ENCODE data around the gene SUPT7L.

The SUPT7L gene

GRCh38 chr2:27667446-27667845 is 4.0 kb upstream of the SUPT7L start:
- TF ChIP-seq CTCF (conservative IDR thresholded peaks at IDR 0.05) (no peak), ZFX (IDR thresholded peaks at IDR 0.05) (no peak)
- H3K27ac ChIP-seq = no peak overlapping the region

- no peak for TF ChIP-seq ZFX (IDR thresholded peaks at IDR 0.05)
- TF ChIP-seq CTCF (conservative IDR thresholded peaks at IDR 0.05) = no peak
- H3K27ac ChIP-seq = peak overlapping the region; percentile 85
These were observed 1.4 kb upstream of the SUPT7L start for GRCh38 chr2:27664622-27665363.

- TF ChIP-seq ZFX (IDR thresholded peaks at IDR 0.05) (no peak), CTCF (conservative IDR thresholded peaks at IDR 0.05) (no peak)
- peak overlapping the region; percentile 85 for H3K27ac ChIP-seq
These were observed 750 bp upstream of the SUPT7L start for GRCh38 chr2:27664154-27664574.

DNA sequence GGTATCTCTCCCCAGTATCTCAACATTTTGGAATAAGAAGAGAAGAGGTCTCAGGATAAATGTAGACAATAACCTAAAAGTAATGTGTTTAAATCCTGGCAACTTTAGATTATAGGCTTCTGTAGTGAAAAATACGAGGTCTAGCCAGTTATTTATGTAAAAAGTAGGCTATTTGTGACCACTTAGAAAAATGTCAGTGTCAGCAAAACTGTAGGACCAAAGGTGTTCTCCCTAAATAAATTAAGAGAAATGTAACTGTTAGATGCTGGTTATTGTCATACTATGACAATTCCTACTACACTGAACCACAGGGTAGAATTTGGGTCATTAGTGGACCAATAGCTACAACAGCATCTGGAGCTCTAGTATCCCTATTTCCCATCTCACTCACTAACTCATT is 2.0 kb downstream of the SUPT7L start:
- no peak overlapping the region for H3K27ac ChIP-seq
- TF ChIP-seq CTCF (conservative IDR thresholded peaks at IDR 0.05) = no peak

- H3K27ac ChIP-seq = no peak overlapping the region
- TF ChIP-seq ZFX (IDR thresholded peaks at IDR 0.05) (no peak), CTCF (conservative IDR thresholded peaks at IDR 0.05) (no peak)
These were observed 8.1 kb downstream of the SUPT7L start for GRCh38 chr2:27655155-27655951.

- TF ChIP-seq ZFX (IDR thresholded peaks at IDR 0.05) (no peak), CTCF (conservative IDR thresholded peaks at IDR 0.05) (no peak)
- H3K27ac ChIP-seq = no peak overlapping the region
These were observed 10.0 kb downstream of the SUPT7L start for GRCh38 chr2:27653397-27653796.

DNA sequence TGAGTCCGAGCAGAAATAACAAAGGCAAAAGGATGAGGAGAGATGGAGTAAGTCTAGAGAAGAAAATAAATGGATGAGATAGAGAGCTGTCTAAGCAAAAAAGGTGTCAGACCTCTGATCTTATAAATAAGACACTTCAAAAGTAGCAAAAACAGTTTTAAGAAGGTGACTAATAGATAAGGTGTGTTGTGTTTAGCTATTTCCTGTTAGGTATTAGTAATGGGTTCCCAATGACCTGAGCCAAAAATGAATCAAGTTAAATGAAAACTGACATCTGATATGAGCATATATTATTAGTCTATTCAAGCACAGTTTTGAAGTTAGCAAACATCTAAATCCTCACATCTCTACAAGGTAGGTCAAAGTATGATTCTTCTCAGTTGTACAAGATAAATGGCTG is 10.6 kb downstream of the SUPT7L start:
- no peak for TF ChIP-seq CTCF (conservative IDR thresholded peaks at IDR 0.05)
- TF ChIP-seq ZFX (IDR thresholded peaks at IDR 0.05) = no peak
- H3K27ac ChIP-seq = no peak overlapping the region
